Activated B cell treated with CpG ODN at 0.5 μM for 24 hours (primary cell): ENCODE measurements around the gene ABCB6. TPM values are rescaled to one million over a fixed set of nuclear protein-coding genes. Genes with fewer than 3 reads are reported as not detected.

Experiments used
- ATAC-seq: fragments of 200-7000 bp; cut with Tn5 transposase; one replicate; pipeline ENCODE4 v1.10.0; 2021; ENCODE audit warnings: low read depth, mild to moderate bottlenecking, moderate library complexity
- CTCF ChIA-PET: fragments of 350-600 bp; sonication (Branson Sonifier 250); formaldehyde crosslinking; loops from one replicate; lab custom pipeline; 2021; ENCODE audit warnings: antibody characterized with exemption; lab: Charles Lee
- POLR2A ChIA-PET: fragments of 350-600 bp; sonication (Branson Sonifier 250); formaldehyde crosslinking; loops from one replicate; lab custom pipeline; 2021; ENCODE audit warnings: antibody characterized with exemption; lab: Charles Lee
- DNase-seq: peaks from one replicate; pipeline ENCODE4 v3.0.0; 2022
- H3K27ac Mint-ChIP-seq: one replicate; pipeline ENCODE4 v1.8.0; 2020; ENCODE audit warnings: mixed read lengths
- H3K27me3 Mint-ChIP-seq: one replicate; pipeline ENCODE4 v1.8.0; 2021; ENCODE audit warnings: mixed read lengths
- H3K36me3 Mint-ChIP-seq: one replicate; pipeline ENCODE4 v1.8.0; 2021; ENCODE audit warnings: low read depth, mixed read lengths
- H3K4me1 Mint-ChIP-seq: one replicate; pipeline ENCODE4 v1.8.0; 2021; ENCODE audit warnings: mixed read lengths
- H3K4me3 Mint-ChIP-seq: one replicate; pipeline ENCODE4 v1.8.0; 2020; ENCODE audit warnings: mild to moderate bottlenecking, mixed read lengths
- H3K9me3 Mint-ChIP-seq: one replicate; pipeline ENCODE4 v1.8.0; 2020; ENCODE audit warnings: mixed read lengths
- intact Hi-C: fragments of 100-400 bp; cut with micrococcal nuclease; formaldehyde crosslinking; loops from one replicate; pipeline ENCODE4 v1.15.1; 2024
- total RNA-seq: library from RNA; stranded (reverse); gene quantifications from 2 replicates; pipeline ENCODE4 v1.2.3, GENCODE V29; 2022
- TF ChIP-seq, protein P1 (sequence below): fragments of 200-600 bp; IDR thresholded peaks from one replicate; pipeline ENCODE4 v1.8.0; 2022; ENCODE audit warnings: antibody characterized with exemption, mild to moderate bottlenecking

The ABCB6 gene
- total RNA-seq, 1 donor from 2014 or later, result 16.6 TPM

DNA sequence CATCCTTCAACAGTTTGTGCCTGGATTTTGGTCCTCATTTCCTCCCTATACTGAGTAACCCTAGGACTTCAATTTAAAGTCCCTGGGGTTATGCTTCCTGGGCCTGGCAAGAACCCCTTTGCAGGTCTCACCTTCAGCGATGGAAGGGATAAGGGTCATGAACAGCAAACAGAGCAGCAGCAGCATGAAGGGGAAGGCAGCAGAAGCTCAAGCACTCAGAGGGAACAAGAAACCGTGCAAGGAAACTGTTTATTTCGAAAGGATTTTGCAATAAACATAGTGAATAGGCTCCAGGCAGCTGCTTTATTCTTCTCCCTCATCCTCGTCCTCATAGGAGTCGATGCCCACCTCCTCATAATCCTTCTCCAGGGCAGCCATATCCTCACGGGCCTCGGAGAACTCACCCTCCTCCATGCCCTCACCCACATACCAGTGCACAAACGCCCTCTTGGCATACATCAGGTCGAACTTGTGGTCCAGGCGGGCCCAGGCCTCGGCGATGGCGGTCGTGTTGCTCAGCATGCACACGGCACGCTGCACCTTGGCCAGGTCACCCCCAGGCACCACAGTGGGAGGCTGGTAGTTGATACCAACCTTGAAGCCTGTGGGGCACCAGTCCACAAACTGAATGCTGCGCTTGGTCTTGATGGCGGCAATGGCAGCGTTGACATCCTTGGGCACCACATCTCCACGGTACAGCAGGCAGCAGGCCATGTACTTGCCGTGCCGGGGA lies 31.5 kb upstream of the ABCB6 start:
- Mint-ChIP-seq H3K9me3 (no peaks in the 10 kb centered on the region), H3K27ac (peak overlapping the region; percentile 98), H3K4me1 (peaks cover 77% of the 10 kb centered on the region), H3K4me3 (peak overlapping the region; percentile 82), H3K36me3 (peaks cover 55% of the 10 kb centered on the region), H3K27me3 (no peaks in the 10 kb centered on the region)
- DNase-seq, result no peak
- intact Hi-C loops, result loop anchor here (5.0 kb wide), 1 partner anchor 292 kb away; the partner anchor contains the start of genes CHPF and TMEM198
- TF ChIP-seq, protein P1, sequence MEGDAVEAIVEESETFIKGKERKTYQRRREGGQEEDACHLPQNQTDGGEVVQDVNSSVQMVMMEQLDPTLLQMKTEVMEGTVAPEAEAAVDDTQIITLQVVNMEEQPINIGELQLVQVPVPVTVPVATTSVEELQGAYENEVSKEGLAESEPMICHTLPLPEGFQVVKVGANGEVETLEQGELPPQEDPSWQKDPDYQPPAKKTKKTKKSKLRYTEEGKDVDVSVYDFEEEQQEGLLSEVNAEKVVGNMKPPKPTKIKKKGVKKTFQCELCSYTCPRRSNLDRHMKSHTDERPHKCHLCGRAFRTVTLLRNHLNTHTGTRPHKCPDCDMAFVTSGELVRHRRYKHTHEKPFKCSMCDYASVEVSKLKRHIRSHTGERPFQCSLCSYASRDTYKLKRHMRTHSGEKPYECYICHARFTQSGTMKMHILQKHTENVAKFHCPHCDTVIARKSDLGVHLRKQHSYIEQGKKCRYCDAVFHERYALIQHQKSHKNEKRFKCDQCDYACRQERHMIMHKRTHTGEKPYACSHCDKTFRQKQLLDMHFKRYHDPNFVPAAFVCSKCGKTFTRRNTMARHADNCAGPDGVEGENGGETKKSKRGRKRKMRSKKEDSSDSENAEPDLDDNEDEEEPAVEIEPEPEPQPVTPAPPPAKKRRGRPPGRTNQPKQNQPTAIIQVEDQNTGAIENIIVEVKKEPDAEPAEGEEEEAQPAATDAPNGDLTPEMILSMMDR, result no peak
- POLR2A ChIA-PET, result interaction anchor here (0.6 to 12.0 kb wide), 17 partner anchors 11 to 371 kb away, joined by 3 to 287 read pairs (median 8); partner anchors contain the start of genes ABCB6, ANKZF1, ATG9A and CNPPD1
- no peak for ATAC-seq
- CTCF ChIA-PET, result interaction anchor here (1.1 to 5.2 kb wide), 4 partner anchors 18 to 44 kb away, joined by 3 to 35 read pairs (median 18); partner anchors contain the start of genes ANKZF1, ATG9A and DNAJB2

DNA sequence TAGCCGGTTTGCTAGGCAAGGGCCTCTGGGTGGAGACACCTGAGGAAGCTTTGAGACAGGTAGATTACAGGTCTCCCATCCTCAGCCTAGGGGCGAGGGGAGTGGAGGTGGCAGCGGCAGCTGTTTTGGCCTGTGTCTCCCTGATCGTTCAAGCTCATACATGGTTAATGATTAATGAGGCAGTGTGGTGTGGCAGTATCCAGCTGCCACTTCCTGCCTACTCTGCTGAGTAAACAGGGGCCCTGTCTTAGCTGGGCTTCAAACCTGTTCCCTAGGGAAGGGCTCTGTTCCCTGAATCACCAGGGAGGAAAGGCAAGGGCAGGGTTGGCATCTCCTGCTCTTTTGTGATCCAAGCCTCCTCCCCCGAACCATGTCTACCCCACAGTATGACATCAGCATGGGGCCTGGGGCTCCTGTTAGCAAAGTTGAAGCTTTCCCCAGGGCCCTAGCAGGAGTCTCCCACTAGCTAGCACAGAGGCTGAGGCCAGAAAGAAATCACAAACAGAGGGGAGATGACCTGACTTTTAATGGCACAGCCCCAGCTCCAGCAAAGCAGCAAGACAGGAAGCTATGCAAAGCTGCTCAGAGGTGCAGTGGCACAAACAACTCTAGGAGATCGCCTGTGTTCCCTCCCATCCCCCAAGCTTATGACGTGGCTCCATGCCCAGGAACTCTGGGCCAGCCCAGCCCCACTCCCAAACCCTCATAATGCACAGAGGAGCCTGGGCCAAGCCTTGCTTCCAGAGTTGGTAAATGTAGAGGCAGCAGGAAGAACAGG lies 30.6 kb upstream of the ABCB6 start:
- POLR2A ChIA-PET, result interaction anchor here (0.6 to 12.0 kb wide), 22 partner anchors 8 to 370 kb away, joined by 3 to 287 read pairs (median 4); partner anchors contain the start of genes ABCB6, ANKZF1, ATG9A and CNPPD1
- peaks cover 76% of the 10 kb centered on the region for H3K4me1 Mint-ChIP-seq
- intact Hi-C loops, result loop anchor here (1.0 kb wide), 2 partner anchors 20 to 30 kb away; partner anchors contain the start of genes ANKZF1, ATG9A and DNAJB2
- TF ChIP-seq, protein P1, result no peak
- DNase-seq (peak; percentile 45), ATAC-seq (peak; percentile 29)
- no peaks in the 10 kb centered on the region for H3K27me3 Mint-ChIP-seq
- peak overlapping the region; percentile 82 for H3K4me3 Mint-ChIP-seq
- CTCF ChIA-PET, result interaction anchor here (1.1 to 5.2 kb wide), 5 partner anchors 18 to 90 kb away, joined by 3 to 35 read pairs (median 4); partner anchors contain the start of genes ANKZF1, ATG9A and DNAJB2
- peaks cover 55% of the 10 kb centered on the region for H3K36me3 Mint-ChIP-seq
- H3K27ac Mint-ChIP-seq, result peak overlapping the region; percentile 98
- no peaks in the 10 kb centered on the region for H3K9me3 Mint-ChIP-seq

DNA sequence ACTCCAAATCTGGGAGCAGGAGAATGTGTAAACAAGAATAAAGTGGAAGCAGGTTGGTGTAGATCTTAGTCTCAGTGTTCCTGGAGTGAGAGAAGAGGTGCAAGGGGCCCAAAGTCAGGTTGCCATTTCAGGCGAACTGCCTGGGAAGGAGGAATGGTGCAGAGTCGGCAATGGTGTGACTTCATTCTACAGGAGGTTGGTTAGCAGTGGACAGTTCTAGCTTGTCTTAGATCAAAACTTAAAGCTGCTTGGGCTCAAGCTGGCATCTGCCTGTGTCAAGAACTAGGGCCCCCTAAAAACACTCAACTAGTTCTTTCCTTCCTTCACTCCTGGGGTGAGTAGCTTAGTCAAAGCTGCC lies 30.1 kb upstream of the ABCB6 start:
- Mint-ChIP-seq H3K4me1 (peaks cover 78% of the 10 kb centered on the region), H3K27ac (peak overlapping the region; percentile 98), H3K4me3 (peak overlapping the region; percentile 82), H3K36me3 (peaks cover 55% of the 10 kb centered on the region), H3K9me3 (no peaks in the 10 kb centered on the region), H3K27me3 (no peaks in the 10 kb centered on the region)
- ATAC-seq (no peak), DNase-seq (no peak)
- TF ChIP-seq, protein P1, result no peak
- ChIA-PET POLR2A (interaction anchor here (0.6 to 12.0 kb wide), 20 partner anchors 8 to 370 kb away, joined by 3 to 287 read pairs (median 4); partner anchors contain the start of genes ABCB6, ANKZF1, ATG9A and CNPPD1), CTCF (interaction anchor here (1.1 to 5.2 kb wide), 5 partner anchors 17 to 89 kb away, joined by 3 to 35 read pairs (median 4); partner anchors contain the start of genes ANKZF1, ATG9A and DNAJB2)
- intact Hi-C loops, result loop anchor here (1.0 kb wide), 2 partner anchors 20 to 30 kb away; partner anchors contain the start of genes ANKZF1, ATG9A and DNAJB2

DNA sequence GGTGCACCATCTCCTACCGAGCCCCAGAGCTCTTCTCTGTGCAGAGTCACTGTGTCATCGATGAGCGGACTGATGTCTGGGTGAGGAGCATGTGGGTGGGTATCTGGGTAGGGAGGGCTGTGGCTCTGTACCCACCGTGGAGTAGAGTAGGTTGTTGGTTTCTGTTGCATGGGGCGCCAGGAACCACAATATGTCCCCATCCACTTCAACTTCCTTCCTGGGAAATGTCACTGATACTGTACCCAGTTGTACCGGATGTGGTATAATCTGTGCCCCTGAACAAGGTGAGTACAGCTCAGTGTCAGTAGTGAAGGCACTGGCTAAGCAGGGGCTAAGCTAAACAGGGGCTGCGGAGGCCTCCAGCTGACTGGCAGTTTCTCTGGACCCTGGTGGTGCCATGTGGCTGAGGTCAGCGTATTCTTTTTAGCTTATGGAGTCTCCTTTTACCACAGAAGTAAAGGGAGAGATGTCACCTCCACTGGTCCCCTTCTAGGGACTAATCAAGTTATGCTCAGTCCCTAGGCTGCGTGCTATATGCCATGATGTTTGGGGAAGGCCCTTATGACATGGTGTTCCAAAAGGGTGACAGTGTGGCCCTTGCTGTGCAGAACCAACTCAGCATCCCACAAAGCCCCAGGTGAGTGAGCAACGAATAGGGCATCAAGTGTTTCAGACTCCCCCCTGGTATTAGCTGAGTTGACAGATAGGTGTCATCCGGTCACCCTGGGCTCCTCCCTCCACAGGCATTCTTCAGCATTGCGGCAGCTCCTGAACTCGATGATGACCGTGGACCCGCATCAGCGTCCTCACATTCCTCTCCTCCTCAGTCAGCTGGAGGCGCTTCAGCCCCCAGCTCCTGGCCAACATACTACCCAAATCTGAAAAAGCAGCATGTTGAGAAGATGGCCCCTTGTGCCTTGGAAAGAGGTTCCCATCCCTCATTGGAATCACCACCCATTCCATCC lies 29.2 kb upstream of the ABCB6 start:
- peak overlapping the region; percentile 70 for H3K4me3 Mint-ChIP-seq
- ATAC-seq, result peak; percentile 30
- POLR2A ChIA-PET, result interaction anchor here (0.5 to 12.0 kb wide), 16 partner anchors 10 to 950 kb away, joined by 3 to 287 read pairs (median 10); partner anchors contain the start of genes ABCB6, ANKZF1, ATG9A and CNPPD1
- peaks cover 83% of the 10 kb centered on the region for H3K4me1 Mint-ChIP-seq
- intact Hi-C loops, result no loop called here
- peaks cover 50% of the 10 kb centered on the region for H3K36me3 Mint-ChIP-seq
- TF ChIP-seq, protein P1, result no peak
- no peak for DNase-seq
- H3K27me3 Mint-ChIP-seq, result no peaks in the 10 kb centered on the region
- CTCF ChIA-PET, result interaction anchor here (0.7 to 5.2 kb wide), 4 partner anchors 27 to 88 kb away, joined by 3 to 35 read pairs (median 17); partner anchors contain the start of gene DNAJB2
- H3K9me3 Mint-ChIP-seq, result no peaks in the 10 kb centered on the region
- peak overlapping the region; percentile 98 for H3K27ac Mint-ChIP-seq
